ENCODE measurements around the gene PRKAR1A.

Gene PRKAR1A

GRCh38 chr17:68542698-68543463, 30.7 kb downstream of the PRKAR1A start:
- peak; percentile 29 for DNase-seq (ENCODE audit: low spot score)

GRCh38 chr17:68544111-68544915, 32.1 kb downstream of the PRKAR1A start:
- DNase-seq (ENCODE audit: low spot score): no peak

GRCh38 chr17:68556551-68556950, 44.3 kb downstream of the PRKAR1A start:
- DNase-seq (ENCODE audit: low spot score): no peak

- DNase-seq (ENCODE audit: low spot score): no peak
Observed at GRCh38 chr17:68559316-68559715, 47.1 kb downstream of the PRKAR1A start.

GRCh38 chr17:68560966-68561720, 48.9 kb downstream of the PRKAR1A start:
- no peak for DNase-seq (ENCODE audit: low spot score)

GRCh38 chr17:68562736-68563135, 50.5 kb downstream of the PRKAR1A start:
- no peak for DNase-seq (ENCODE audit: low spot score)

- DNase-seq (ENCODE audit: low spot score): no peak
Observed at GRCh38 chr17:68564415-68565111, 52.3 kb downstream of the PRKAR1A start.

- no peak for DNase-seq (ENCODE audit: low spot score)
Observed at GRCh38 chr17:68565661-68566441, 53.6 kb downstream of the PRKAR1A start.

- no peak for DNase-seq (ENCODE audit: low spot score)
Observed at GRCh38 chr17:68566442-68566738, 54.2 kb downstream of the PRKAR1A start.

DNA sequence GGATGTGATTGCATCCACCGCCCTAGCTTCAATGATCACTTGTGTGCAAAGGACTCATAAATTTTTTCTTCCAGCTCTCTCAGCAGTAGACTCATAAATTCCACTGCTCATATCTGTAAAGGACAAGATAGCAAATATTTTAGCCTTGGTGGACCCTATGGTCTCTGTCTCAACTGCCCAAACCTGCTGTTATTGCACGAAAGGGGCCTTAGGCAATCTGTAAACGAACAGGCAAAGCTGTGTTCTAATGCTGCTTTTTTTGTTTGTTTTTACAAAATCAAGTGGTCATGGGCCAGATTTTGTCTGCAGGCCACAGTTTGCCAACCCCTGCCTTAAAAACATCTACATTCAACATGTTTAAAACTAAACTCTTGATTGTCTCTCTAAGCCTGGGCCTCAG, 54.8 kb downstream of the PRKAR1A start:
- no peak for DNase-seq (ENCODE audit: low spot score)

DNA sequence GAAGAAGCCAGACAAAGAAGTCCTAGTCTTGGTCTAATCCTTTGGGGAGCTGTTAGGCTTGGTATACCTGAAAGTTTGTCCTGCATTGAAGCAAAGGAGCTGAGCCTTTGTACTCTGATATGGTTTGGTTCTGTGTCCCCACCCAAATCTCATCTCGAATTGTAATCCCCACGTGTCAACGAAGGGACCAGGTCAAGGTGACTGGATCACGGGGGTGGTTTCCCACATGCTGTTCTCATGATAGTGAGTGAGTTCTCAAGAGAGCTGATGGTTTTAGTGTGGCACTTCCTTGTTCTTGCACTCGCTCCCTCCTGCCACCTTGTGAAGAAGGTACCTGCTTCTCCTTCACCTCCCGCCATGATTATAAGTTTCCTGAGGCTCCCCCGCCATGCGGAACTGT, 55.4 kb downstream of the PRKAR1A start:
- DNase-seq (ENCODE audit: low spot score): no peak

- DNase-seq (ENCODE audit: low spot score): no peak
Observed at GRCh38 chr17:68568581-68568980, 56.4 kb downstream of the PRKAR1A start.

DNA sequence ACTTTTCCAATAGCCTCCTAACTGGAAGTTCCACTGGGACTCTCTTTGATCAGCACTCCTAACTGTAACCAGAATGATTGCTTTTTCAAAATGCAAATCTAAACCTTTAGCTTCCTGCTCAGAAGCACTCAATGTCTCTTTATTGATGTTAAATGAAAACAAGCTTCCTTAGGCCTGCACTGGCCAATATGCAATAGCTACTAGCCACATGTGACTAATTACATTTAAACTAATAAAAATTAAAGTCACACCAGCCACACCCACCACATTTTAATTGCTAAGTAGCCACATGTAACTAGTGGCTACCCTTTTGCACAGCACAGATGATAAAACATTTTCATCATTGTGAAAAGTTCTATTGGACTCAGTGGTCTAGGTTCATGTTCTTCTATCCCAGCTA, 57.1 kb downstream of the PRKAR1A start:
- DNase-seq (ENCODE audit: low spot score): no peak

DNA sequence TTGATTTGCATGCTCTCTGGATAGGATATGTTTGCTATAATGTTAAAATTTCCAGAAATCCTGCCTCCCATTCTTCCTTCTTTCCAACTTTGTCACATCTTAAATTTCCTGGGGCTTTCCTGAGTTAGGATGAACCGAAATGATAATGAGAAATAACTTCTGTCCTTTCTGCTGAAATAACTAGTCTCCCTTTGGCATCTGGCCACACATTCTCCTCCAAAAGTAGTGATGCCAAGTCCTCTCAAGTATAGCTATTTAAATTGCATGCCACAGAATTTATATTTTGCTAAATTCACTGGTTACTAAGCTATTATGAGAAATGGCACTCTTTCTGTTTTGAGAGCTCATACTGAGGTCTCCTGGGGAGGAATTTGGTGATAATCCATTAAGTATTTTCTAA, 58.3 kb downstream of the PRKAR1A start:
- DNase-seq (ENCODE audit: low spot score): no peak

DNA sequence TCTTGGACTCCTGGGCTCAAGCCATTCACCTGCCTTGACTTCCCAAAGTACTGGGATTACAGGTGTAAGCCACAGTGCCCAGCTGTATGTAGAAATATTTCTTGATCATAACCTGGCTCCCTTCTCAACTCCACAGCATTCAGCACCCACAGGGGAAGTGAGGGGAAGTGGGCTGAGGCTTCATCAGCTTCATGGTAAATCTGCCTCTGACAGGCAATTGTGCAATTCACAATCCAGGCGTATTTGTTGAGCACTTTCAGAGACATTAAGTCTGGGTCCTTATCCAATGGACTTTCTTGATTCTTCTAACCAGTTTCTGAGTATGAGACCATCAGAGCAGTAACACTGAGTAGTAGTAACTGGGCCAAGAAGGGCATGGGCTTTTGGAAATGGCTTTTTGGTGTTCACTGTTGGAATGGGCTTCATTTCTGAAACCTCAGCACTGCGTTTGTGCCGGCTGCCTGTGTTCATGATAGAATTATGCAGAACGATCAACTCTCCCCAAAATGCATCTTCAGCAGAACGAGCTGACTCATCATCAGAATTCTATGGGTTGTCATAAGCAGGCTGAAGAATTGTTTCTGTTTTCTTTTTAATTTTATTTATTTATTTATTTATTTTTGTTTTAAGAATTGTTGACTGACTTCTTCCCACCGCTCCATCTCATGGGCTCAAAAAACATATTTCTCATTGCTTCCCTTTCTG, 60.1 kb downstream of the PRKAR1A start:
- no peak for DNase-seq (ENCODE audit: low spot score)

GRCh38 chr17:68573338-68573737, 61.1 kb downstream of the PRKAR1A start:
- DNase-seq (ENCODE audit: low spot score): no peak

GRCh38 chr17:68576137-68576536, 63.9 kb downstream of the PRKAR1A start:
- no peak for DNase-seq (ENCODE audit: low spot score)

GRCh38 chr17:68576811-68577496, 64.7 kb downstream of the PRKAR1A start:
- no peak for DNase-seq (ENCODE audit: low spot score)

- DNase-seq (ENCODE audit: low spot score): no peak
Observed at GRCh38 chr17:68577497-68577821, 65.2 kb downstream of the PRKAR1A start.

DNA sequence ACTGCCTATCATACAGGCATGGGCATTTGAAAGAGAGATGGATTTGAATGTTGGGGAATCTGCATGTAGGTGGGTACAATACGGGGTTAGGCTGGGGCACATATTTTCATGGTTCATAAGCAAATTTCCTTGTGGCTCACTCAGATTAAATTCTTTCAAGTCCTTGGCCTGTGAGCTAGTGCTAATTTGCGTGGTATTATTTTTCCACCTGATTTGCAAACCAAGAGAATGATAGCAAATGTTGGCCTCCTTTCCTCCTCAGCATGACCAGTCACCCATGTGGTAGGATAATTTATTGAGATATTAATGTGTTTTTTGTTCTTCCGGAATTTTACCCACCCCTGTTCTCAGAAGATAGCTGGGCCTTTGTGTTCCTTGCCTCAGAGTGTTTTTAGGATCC, 66.0 kb downstream of the PRKAR1A start:
- DNase-seq (ENCODE audit: low spot score): no peak
